Choroid plexus epithelial cell (primary cell): ENCODE measurements around the gene KNDC1.

Experiments
- DNase-seq: peaks from one replicate; pipeline ENCODE4 v3.0.0-alpha.2; 2010; ENCODE audit warnings: low read depth
- H3K4me3 ChIP-seq: 2 replicates; pipeline ENCODE4 v1.5.1; 2011; ENCODE audit warnings: low read depth, mild to moderate bottlenecking, control low read depth, low read length, moderate library complexity
- TF ChIP-seq, protein P1 (sequence below): conservative IDR thresholded peaks from 2 replicates; pipeline ENCODE4 v1.5.1; 2011; ENCODE audit warnings: low read depth, mild to moderate bottlenecking, control low read depth, inconsistent platforms, low read length, moderate library complexity

Gene KNDC1

DNA sequence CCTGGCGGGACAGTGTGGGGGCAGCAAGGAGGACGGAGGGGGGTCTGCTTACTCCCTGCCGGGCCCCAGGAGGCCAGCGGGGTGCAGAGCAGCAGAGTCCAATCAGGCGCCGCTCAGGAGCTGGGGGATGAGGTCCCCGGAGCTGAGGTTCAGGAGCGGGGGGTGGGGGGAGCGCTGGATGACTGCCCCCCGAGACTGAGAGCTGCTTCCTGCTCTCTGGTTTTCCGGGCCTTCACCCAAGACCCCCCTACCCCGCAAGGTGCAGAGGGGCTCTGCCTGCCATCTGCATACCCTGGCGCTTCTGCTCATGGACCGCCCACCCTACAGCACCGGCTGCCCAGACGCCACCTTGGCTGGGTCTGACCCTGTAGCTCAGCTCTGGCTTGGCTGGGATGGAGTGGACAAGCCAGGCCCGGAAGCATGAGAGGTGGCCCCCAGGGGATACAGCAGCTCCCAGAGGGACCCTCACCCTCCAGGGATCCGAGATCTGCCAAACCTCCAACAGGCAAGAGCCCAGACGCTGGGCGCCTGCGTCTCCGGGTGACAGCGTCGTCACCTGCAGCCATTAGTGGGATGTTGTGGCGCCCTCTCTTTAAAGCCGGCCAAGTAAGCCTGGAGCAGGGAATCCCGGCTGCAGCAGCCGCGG, 930 bp downstream of the KNDC1 start:
- DNase-seq = no peak
- TF ChIP-seq, protein P1, sequence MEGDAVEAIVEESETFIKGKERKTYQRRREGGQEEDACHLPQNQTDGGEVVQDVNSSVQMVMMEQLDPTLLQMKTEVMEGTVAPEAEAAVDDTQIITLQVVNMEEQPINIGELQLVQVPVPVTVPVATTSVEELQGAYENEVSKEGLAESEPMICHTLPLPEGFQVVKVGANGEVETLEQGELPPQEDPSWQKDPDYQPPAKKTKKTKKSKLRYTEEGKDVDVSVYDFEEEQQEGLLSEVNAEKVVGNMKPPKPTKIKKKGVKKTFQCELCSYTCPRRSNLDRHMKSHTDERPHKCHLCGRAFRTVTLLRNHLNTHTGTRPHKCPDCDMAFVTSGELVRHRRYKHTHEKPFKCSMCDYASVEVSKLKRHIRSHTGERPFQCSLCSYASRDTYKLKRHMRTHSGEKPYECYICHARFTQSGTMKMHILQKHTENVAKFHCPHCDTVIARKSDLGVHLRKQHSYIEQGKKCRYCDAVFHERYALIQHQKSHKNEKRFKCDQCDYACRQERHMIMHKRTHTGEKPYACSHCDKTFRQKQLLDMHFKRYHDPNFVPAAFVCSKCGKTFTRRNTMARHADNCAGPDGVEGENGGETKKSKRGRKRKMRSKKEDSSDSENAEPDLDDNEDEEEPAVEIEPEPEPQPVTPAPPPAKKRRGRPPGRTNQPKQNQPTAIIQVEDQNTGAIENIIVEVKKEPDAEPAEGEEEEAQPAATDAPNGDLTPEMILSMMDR = no peak
- H3K4me3 ChIP-seq = peak overlapping the region; percentile 41

DNA sequence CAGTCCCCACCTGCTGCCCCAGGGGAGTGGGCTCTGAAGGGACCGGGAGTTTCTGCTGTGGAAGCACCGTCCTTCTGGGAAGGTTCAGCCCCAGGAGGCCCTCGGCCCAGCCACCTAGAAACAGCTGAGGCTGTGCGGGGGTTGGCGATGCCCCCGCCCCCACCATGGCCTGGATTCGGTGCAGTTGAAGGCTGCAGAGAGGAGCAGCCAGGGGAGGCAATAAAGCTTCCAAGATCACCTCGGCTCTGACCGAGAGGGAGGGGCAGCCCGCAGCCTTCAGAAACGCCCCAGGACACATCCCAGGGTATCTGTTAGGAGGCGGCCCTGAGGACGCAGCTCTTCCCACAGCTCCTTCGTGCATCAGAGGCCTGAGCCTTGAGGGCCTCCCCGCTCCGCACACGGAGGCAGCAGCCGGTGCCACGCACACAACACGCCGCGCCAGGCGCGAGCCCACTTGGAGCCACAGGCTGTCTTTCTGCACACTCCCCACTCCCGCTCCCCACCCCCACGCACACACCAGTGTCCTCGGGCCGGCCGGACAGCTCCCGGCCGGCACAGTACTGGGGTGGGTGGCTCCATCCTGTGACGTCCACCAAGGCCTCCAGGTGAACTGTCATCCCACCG, 1.6 kb downstream of the KNDC1 start:
- TF ChIP-seq, protein P1 = no peak
- H3K4me3 ChIP-seq = no peak overlapping the region

DNA sequence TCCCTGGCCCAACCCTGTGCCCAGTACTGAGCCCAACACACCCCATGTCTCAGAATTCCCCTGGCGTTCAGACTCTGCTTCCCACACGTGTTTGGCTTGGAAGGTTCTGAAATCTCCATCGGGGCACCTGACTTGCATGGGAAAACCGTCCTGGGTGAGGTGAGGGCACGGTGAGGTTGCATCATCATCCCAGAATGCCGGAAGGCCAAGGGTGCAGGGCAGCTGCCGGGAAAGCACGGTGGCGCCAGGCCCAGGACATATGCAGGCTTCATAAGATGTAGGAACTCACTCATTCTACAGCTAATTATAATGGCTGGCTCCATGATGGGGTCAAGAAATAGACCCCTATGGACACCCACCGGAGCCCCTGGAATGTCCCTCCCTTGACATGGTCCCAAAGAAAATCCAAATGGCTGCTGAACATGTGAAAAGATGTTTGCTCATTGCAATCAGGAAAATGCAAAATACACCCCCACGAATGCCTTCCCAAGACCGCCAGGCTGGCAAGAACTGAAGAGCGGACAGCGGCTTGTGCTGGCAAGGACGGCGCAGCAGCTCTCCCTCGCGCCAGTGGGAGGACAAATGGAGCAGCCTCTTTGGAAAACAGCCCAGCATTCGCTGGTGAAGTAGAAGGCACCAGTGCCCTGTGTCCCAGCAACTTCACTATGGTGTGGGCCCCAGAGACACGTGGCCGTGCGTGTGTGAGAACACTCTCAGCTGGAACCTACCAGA, 2.3 kb downstream of the KNDC1 start:
- no peak for DNase-seq
- H3K4me3 ChIP-seq = no peak overlapping the region
- TF ChIP-seq, protein P1 = no peak

More for the DNA sequence above, 1.6 kb downstream of the KNDC1 start:
- DNase-seq = no peak

DNA sequence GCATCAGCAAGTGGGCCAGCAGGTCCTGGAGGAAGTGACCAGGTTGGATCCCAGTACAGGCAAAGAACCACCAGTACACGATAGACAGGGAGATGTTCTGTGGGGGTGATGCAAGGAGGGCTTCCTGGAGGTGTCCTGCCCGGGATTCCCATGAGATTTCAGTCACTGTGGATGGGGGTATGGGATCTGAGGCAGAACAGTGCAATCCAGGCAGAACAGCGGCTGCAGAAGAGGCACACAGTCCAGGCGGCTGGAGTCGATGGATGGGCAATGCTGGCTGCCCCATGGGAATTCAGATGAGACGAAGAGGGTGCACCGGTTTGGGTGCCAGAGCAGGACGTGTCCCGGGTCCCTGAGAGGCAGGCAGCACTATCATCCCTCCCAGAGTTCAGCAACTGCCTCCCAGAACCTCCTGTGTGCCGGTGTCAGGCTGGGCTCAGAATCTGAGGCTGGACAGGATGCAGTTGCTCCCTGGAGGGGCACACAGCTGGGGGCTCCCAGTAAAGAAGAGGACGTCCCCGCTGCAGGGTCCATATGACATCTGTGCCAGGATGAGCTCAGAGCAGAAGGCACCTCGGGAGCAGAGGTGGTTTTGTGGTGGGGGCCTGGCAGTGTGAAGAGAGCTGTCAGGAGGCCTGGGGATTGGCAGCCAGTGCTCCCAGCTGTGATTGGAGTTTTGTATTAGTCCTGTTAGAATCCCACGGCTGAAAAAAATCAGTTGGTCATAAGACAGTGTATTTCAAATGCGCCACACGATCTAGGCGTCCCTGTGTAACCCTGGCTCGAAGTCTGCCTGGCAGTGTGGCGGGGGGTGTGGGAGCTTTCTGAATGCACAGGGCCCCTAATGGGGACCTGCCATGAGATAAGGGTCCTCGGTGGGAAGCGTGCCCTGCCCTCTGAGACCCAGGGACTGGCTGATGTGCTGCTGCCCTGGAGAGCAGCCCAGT, 3.2 kb downstream of the KNDC1 start:
- no peak overlapping the region for H3K4me3 ChIP-seq
- TF ChIP-seq, protein P1 = no peak
- DNase-seq = no peak

DNA sequence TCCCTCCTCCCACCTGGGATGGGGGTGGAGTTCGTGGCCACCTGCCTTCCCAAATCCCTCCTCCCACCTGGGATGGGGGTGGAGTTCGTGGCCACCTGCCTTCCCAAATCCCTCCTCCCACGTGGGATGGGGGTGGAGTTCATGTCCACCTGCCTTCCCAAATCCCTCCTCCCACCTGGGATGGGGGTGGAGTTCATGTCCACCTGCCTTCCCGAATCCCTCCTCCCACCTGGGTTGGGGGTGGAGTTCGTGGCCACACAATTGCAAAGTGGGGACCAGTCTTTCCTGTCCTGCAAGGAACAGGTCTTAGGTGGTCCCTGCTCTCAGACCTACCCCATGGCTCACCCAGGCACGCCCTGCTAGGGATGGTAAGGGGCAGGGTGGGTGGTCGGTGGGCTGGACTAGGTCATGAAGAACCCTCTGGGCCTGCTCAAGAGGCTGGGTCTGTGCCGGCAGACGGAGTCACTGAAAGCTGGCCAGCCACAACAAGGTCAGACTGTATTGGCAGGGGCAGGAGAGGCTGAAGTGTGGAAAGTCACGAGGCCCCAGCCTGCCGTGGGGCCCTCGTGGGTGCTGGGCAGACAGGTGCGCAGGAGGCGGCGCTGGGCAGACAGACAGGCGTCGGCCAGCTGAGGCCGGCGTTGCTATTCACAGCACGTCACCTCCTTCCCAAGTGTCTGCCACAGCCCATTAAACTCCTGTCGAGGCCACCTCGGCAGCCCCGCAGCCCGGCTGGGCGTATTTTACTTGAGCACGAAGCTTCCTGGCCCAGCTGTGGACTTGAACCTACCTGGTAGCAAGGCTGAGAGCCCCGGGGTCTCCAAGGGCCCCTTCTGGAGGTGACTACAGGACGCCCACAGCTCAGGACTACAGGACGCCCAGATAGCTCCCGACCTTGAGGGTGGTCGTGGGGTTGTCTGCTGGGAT, 4.1 kb downstream of the KNDC1 start:
- no peak for DNase-seq
- no peak overlapping the region for H3K4me3 ChIP-seq
- TF ChIP-seq, protein P1 = no peak
